HEK293 (cell line): ENCODE results near the gene CMTM8.
A peak's percentile ranks its signal among the peaks of the same experiment; 100 is the strongest.

Experiments
- CTCF ChIA-PET: fragments of 350-600 bp; formaldehyde crosslinking; extraction: SDS; loops from one replicate; lab custom pipeline; 2021; ENCODE audit warnings: antibody characterized with exemption; lab: Yijun Ruan, JAX
- POLR2A ChIA-PET: fragments of 300-600 bp; formaldehyde crosslinking; extraction: SDS; loops from one replicate; lab custom pipeline; 2020; ENCODE audit warnings: antibody characterized with exemption, inconsistent platforms; lab: Yijun Ruan, JAX
- H3K27ac ChIP-seq: fragments of 200-500 bp; sonication (Bioruptor generic); 2 replicates; pipeline ENCODE4 v1.5.1; 2014; ENCODE audit warnings: low read depth, low read length, control low read depth, inconsistent platforms; ENCODE audit errors: extremely low read depth
- H3K36me3 ChIP-seq, 2 experiments: fragments of 200-500 bp in 1 of 2; sonication (Bioruptor generic) in 1 of 2; 1 replicate in 1 of 2; 2 replicates in 1 of 2; pipeline ENCODE4 v1.5.1; 2014 to 2017; ENCODE audit warnings: inconsistent platforms in 2 of 2, low read length in 2 of 2; ENCODE audit not compliant: control insufficient read depth in 2 of 2, insufficient read depth in 1 of 2
- H3K4me1 ChIP-seq: fragments of 200-500 bp; sonication (Bioruptor generic); 2 replicates; pipeline ENCODE4 v1.5.1; 2014; ENCODE audit warnings: mild to moderate bottlenecking, low read length, inconsistent platforms; ENCODE audit not compliant: control insufficient read depth, insufficient read depth
- H3K4me3 ChIP-seq: 2 replicates; pipeline ENCODE4 v1.5.1; 2011; ENCODE audit warnings: low read depth, mild to moderate bottlenecking, control low read depth, low read length, moderate library complexity
- H3K9me3 ChIP-seq: fragments of 200-500 bp; sonication (Bioruptor generic); 2 replicates; pipeline ENCODE4 v1.5.1; 2014; ENCODE audit warnings: low read depth, low read length, inconsistent platforms; ENCODE audit not compliant: control insufficient read depth, insufficient read depth
- GLI2 ChIP-seq: fragments of 450-650 bp; formaldehyde crosslinking; IDR thresholded peaks from 2 replicates; pipeline ENCODE4; 2017; ENCODE audit warnings: missing biosample characterization, missing genetic modification characterization, low read depth, borderline replicate concordance
- GLI4 ChIP-seq: fragments of 450-650 bp; formaldehyde crosslinking; IDR thresholded peaks from 2 replicates; pipeline ENCODE4 v1.5.1; 2016; ENCODE audit warnings: missing biosample characterization, missing genetic modification characterization
- HOXC10 ChIP-seq: sonication (generic); formaldehyde crosslinking; IDR thresholded peaks from 2 replicates; pipeline ENCODE4 v1.8.1; 2023; ENCODE audit warnings: mild to moderate bottlenecking, missing genetic modification reagents
- KLF9 ChIP-seq: fragments of 450-650 bp; formaldehyde crosslinking; IDR thresholded peaks from 2 replicates; pipeline ENCODE4 v1.5.1; 2016; ENCODE audit warnings: missing biosample characterization, missing genetic modification characterization, low read depth
- MZF1 ChIP-seq: fragments of 450-650 bp; formaldehyde crosslinking; IDR thresholded peaks from 2 replicates; pipeline ENCODE4 v1.5.1; 2017; ENCODE audit warnings: missing biosample characterization, missing genetic modification characterization, borderline replicate concordance
- PRDM6 ChIP-seq: fragments of 450-650 bp; formaldehyde crosslinking; IDR thresholded peaks from 2 replicates; pipeline ENCODE4 v1.5.1; 2017; ENCODE audit warnings: missing biosample characterization, missing genetic modification characterization
- REPIN1 ChIP-seq: fragments of 450-650 bp; formaldehyde crosslinking; IDR thresholded peaks from 2 replicates; pipeline ENCODE4 v1.5.1; 2017; ENCODE audit warnings: missing biosample characterization, missing genetic modification characterization, low read depth
- SP7 ChIP-seq: fragments of 450-650 bp; formaldehyde crosslinking; IDR thresholded peaks from 2 replicates; pipeline ENCODE4 v1.5.1; 2016; ENCODE audit warnings: missing biosample characterization, missing genetic modification characterization
- YY1 ChIP-seq: fragments of 450-650 bp; formaldehyde crosslinking; IDR thresholded peaks from 2 replicates; pipeline ENCODE4 v1.5.1; 2018; ENCODE audit warnings: missing biosample characterization, missing genetic modification characterization
- ZBTB48 ChIP-seq: fragments of 450-650 bp; formaldehyde crosslinking; IDR thresholded peaks from 2 replicates; pipeline ENCODE4 v1.5.1; 2016; ENCODE audit warnings: missing biosample characterization, missing genetic modification characterization
- ZNF132 ChIP-seq: fragments of 450-650 bp; formaldehyde crosslinking; IDR thresholded peaks from 2 replicates; pipeline ENCODE4 v1.5.1; 2017; ENCODE audit warnings: missing biosample characterization, missing genetic modification characterization, borderline replicate concordance
- ZNF133 ChIP-seq: fragments of 450-650 bp; formaldehyde crosslinking; IDR thresholded peaks from 2 replicates; pipeline ENCODE4 v1.5.1; 2016; ENCODE audit warnings: missing biosample characterization, missing genetic modification characterization
- ZNF140 ChIP-seq: fragments of 450-650 bp; formaldehyde crosslinking; IDR thresholded peaks from 2 replicates; pipeline ENCODE4 v1.5.1; 2016; ENCODE audit warnings: missing biosample characterization, missing genetic modification characterization
- ZNF248 ChIP-seq: fragments of 450-650 bp; formaldehyde crosslinking; IDR thresholded peaks from 2 replicates; pipeline ENCODE4 v1.5.1; 2017; ENCODE audit warnings: missing biosample characterization, missing genetic modification characterization
- ZNF324 ChIP-seq: fragments of 450-650 bp; formaldehyde crosslinking; IDR thresholded peaks from 2 replicates; pipeline ENCODE4 v1.5.1; 2016; ENCODE audit warnings: missing biosample characterization, missing genetic modification characterization
- ZNF433 ChIP-seq: fragments of 450-650 bp; formaldehyde crosslinking; IDR thresholded peaks from 2 replicates; pipeline ENCODE4 v1.5.1; 2016; ENCODE audit warnings: missing biosample characterization, missing genetic modification characterization, low read depth
- ZNF530 ChIP-seq: fragments of 450-650 bp; formaldehyde crosslinking; IDR thresholded peaks from 2 replicates; pipeline ENCODE4 v1.5.1; 2016; ENCODE audit warnings: low read depth, missing biosample characterization, missing genetic modification characterization
- ZNF585B ChIP-seq: fragments of 450-650 bp; formaldehyde crosslinking; IDR thresholded peaks from 2 replicates; pipeline ENCODE4 v1.5.1; 2016; ENCODE audit warnings: missing biosample characterization, missing genetic modification characterization
- ZNF596 ChIP-seq: fragments of 450-650 bp; IDR thresholded peaks from 2 replicates; pipeline ENCODE4 v1.5.0; 2018; ENCODE audit warnings: missing biosample characterization, mild to moderate bottlenecking, missing genetic modification characterization, moderate library complexity
- ZNF660 ChIP-seq: fragments of 450-650 bp; IDR thresholded peaks from 2 replicates; pipeline ENCODE4 v1.5.1; 2018; ENCODE audit warnings: missing biosample characterization, mild to moderate bottlenecking, missing genetic modification characterization
- ZNF776 ChIP-seq: fragments of 450-650 bp; formaldehyde crosslinking; IDR thresholded peaks from 2 replicates; pipeline ENCODE4 v1.5.0; 2017; ENCODE audit warnings: missing biosample characterization, missing genetic modification characterization, borderline replicate concordance
- ZNF830 ChIP-seq: fragments of 450-650 bp; IDR thresholded peaks from 2 replicates; pipeline ENCODE4 v1.5.0; 2018; ENCODE audit warnings: missing biosample characterization, missing genetic modification characterization, low read depth, mild to moderate bottlenecking, moderate library complexity
- ZSCAN18 ChIP-seq: fragments of 450-650 bp; formaldehyde crosslinking; IDR thresholded peaks from 2 replicates; pipeline ENCODE4 v1.5.1; 2016; ENCODE audit warnings: missing biosample characterization, missing genetic modification characterization
- TF ChIP-seq, protein P1 (sequence below): fragments of 450-650 bp; formaldehyde crosslinking; IDR thresholded peaks from 2 replicates; pipeline ENCODE4 v1.5.1; 2016; ENCODE audit warnings: missing biosample characterization, missing genetic modification characterization
- TF ChIP-seq, protein P2 (sequence below): fragments of 450-650 bp; formaldehyde crosslinking; IDR thresholded peaks from 2 replicates; pipeline ENCODE4 v1.5.1; 2016; ENCODE audit warnings: missing biosample characterization, missing genetic modification characterization

CMTM8 gene

GRCh38 chr3:32354362-32354778 lies 115.9 kb downstream of the CMTM8 start:
- Histone ChIP-seq H3K4me1 (no peaks in the 10 kb centered on the region), H3K4me3 (no peak overlapping the region), H3K27ac (no peak overlapping the region), H3K9me3 (no peaks in the 10 kb centered on the region), H3K36me3 (peaks cover 0 to 6% of the 10 kb centered on the region in 2 experiments; a peak in 2 of 3 replicates)
- CTCF ChIA-PET: no interaction called here
- POLR2A ChIA-PET: no interaction called here
- TF ChIP-seq ZNF530 (no peak), PRDM6 (0 out of 2 replicates have a peak, but pooled peaks have one; percentile 8), REPIN1 (tag by site-specific recombination) (no peak), ZNF140 (tag by site-specific recombination) (no peak), YY1 (tag by site-specific recombination) (no peak), ZNF776 (tag by site-specific recombination) (no peak)

- Histone ChIP-seq H3K36me3 (peaks cover 0 to 6% of the 10 kb centered on the region in 2 experiments; a peak in 2 of 3 replicates), H3K4me1 (no peaks in the 10 kb centered on the region), H3K9me3 (no peaks in the 10 kb centered on the region), H3K27ac (no peak overlapping the region), H3K4me3 (no peak overlapping the region)
- ChIA-PET CTCF (no interaction called here), POLR2A (interaction anchor here (1.2 kb wide), 1 partner anchor 114 kb away, joined by 3 read pairs; no protein-coding TSS in a partner anchor)
- TF ChIP-seq GLI2 (tag by site-specific recombination) (no peak), ZNF433 (tag by site-specific recombination) (no peak), SP7 (tag by site-specific recombination) (no peak), ZNF585B (tag by site-specific recombination) (no peak), GLI4 (tag by site-specific recombination) (no peak), MZF1 (tag by site-specific recombination) (no peak), ZNF133 (tag by site-specific recombination) (no peak), KLF9 (tag by site-specific recombination) (no peak), HOXC10 (CRISPR knock-in tag) (no peak), ZNF248 (no peak), ZNF660 (tag by site-specific recombination) (no peak), ZBTB48 (tag by site-specific recombination) (no peak), ZNF132 (no peak), ZNF596 (tag by site-specific recombination) (no peak), ZSCAN18 (no peak), ZNF324 (no peak), ZNF830 (no peak)
- TF ChIP-seq, protein P1, sequence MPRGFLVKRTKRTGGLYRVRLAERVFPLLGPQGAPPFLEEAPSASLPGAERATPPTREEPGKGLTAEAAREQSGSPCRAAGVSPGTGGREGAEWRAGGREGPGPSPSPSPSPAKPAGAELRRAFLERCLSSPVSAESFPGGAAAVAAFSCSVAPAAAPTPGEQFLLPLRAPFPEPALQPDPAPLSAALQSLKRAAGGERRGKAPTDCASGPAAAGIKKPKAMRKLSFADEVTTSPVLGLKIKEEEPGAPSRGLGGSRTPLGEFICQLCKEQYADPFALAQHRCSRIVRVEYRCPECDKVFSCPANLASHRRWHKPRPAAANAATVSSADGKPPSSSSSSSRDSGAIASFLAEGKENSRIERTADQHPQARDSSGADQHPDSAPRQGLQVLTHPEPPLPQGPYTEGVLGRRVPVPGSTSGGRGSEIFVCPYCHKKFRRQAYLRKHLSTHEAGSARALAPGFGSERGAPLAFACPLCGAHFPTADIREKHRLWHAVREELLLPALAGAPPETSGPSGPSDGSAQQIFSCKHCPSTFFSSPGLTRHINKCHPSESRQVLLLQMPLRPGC (tag by site-specific recombination): no peak
- TF ChIP-seq, protein P2, sequence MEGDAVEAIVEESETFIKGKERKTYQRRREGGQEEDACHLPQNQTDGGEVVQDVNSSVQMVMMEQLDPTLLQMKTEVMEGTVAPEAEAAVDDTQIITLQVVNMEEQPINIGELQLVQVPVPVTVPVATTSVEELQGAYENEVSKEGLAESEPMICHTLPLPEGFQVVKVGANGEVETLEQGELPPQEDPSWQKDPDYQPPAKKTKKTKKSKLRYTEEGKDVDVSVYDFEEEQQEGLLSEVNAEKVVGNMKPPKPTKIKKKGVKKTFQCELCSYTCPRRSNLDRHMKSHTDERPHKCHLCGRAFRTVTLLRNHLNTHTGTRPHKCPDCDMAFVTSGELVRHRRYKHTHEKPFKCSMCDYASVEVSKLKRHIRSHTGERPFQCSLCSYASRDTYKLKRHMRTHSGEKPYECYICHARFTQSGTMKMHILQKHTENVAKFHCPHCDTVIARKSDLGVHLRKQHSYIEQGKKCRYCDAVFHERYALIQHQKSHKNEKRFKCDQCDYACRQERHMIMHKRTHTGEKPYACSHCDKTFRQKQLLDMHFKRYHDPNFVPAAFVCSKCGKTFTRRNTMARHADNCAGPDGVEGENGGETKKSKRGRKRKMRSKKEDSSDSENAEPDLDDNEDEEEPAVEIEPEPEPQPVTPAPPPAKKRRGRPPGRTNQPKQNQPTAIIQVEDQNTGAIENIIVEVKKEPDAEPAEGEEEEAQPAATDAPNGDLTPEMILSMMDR: no peak
Measured at GRCh38 chr3:32355751-32356291, 117.3 kb downstream of the CMTM8 start.
